Hypothalamus (tissue), 51 donors: ENCODE data around the gene ZNF536.
A peak's percentile ranks its signal among the peaks of the same experiment; 100 is the strongest.
"Not testable (repeated sequence)": the region's sequence is repeated elsewhere in the genome, so short reads cannot be mapped to it uniquely, and the experiment has no call there.

Source experiments
- DNase-seq, 51 donors: peaks; one replicate each; lab custom pipeline; 2025; lab: John Stamatoyannopoulos, UW

Gene ZNF536

DNA sequence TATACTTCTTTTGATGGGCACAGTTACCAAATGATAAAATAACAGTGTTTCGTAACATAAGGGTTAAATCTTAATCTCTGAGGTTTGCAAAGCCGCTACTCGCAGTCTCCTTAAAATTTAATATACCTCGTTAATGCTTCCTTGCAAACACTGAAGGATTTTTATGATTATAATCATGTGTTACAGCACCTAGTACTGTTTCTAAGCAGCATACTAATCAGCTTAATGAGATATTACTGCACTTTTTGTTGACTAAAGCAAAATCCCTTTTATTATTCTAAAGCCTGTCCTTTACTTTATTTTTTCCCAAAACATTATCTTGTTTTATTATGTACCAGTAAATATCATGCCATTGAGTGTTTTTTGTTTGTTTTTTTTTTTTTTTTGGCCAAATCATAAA, 70.5 kb downstream of the ZNF536 start:
- no peak for DNase-seq

DNA sequence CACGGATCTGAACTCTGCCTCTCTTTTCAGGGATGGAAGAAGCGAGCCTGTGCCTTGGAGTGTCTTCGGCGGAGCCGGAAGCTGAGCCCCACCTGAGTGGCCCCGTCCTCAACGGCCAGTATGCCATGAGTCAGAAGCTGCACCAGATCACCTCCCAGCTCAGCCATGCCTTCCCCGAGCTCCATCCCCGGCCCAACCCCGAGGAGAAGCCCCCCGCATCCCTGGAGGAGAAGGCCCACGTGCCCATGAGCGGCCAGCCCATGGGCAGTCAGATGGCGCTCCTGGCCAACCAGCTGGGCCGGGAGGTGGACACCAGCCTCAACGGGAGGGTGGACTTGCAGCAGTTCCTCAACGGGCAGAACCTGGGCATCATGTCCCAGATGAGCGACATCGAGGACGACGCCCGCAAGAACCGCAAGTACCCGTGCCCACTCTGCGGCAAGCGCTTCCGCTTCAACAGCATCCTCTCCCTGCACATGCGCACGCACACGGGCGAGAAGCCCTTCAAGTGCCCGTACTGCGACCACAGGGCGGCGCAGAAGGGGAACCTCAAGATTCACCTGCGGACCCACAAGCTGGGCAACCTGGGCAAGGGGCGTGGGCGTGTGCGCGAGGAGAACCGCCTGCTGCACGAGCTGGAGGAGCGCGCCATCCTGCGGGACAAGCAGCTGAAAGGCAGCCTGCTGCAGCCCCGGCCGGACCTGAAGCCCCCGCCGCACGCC, 71.5 kb downstream of the ZNF536 start:
- DNase-seq = no peak

DNA sequence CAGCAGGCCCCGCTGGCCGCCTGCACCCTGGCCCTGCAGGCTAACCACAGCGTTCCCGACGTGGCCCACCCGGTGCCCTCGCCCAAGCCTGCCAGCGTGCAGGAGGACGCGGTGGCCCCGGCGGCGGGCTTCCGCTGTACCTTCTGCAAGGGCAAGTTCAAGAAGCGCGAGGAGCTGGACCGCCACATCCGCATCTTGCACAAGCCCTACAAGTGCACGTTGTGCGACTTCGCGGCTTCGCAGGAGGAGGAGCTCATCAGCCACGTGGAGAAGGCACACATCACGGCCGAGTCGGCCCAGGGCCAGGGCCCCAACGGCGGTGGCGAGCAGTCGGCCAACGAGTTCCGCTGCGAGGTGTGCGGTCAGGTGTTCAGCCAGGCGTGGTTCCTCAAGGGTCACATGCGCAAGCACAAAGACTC, 72.1 kb downstream of the ZNF536 start:
- DNase-seq = no peak

DNA sequence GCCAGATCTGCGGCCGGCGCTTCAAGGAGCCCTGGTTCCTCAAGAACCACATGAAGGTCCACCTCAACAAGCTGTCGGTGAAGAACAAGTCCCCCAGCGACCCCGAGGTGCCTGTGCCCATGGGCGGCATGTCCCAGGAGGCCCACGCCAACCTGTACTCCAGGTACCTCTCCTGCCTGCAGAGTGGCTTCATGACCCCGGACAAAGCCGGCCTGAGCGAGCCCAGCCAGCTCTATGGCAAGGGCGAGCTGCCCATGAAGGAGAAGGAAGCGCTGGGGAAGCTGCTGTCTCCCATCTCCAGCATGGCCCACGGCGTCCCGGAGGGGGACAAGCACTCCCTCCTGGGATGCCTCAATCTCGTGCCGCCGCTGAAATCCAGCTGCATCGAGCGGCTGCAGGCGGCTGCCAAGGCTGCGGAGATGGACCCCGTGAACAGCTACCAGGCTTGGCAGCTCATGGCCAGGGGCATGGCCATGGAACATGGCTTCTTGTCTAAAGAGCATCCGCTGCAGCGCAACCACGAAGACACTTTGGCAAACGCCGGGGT, 72.6 kb downstream of the ZNF536 start:
- DNase-seq = no peak

DNA sequence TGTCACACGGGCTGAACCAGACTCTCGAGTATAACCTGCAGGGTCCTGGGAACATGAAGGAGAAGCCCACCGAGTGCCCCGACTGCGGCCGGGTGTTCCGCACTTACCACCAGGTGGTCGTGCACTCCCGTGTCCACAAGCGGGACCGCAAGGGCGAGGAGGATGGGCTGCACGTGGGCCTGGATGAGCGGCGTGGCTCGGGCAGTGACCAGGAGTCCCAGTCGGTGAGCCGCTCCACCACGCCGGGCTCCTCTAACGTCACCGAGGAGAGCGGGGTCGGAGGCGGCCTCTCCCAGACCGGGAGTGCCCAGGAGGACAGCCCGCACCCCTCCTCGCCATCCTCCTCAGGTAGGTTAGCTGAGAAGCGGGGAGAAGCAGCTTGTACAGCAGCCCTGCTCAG, 73.2 kb downstream of the ZNF536 start:
- no peak for DNase-seq

DNA sequence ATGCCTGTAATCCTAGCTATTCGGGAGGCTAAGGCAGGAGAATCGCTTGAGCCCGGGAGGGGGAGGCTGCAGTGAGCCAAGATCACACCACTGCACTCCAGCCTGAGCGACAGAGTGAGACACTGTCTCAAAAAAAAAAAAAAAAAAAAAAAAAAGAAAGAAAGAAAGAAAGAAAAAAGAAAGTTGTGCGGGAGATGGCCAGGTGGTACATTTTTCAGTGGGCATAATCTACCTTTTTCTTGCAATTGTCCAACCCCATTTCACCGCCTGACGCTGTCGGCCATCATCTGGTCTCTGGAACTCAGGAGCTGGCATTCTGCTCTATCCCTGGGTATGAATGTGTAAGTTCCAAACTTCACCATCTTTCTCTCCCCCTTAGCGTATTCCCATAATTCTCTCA, 73.9 kb downstream of the ZNF536 start:
- DNase-seq = not testable (repeated sequence)

DNA sequence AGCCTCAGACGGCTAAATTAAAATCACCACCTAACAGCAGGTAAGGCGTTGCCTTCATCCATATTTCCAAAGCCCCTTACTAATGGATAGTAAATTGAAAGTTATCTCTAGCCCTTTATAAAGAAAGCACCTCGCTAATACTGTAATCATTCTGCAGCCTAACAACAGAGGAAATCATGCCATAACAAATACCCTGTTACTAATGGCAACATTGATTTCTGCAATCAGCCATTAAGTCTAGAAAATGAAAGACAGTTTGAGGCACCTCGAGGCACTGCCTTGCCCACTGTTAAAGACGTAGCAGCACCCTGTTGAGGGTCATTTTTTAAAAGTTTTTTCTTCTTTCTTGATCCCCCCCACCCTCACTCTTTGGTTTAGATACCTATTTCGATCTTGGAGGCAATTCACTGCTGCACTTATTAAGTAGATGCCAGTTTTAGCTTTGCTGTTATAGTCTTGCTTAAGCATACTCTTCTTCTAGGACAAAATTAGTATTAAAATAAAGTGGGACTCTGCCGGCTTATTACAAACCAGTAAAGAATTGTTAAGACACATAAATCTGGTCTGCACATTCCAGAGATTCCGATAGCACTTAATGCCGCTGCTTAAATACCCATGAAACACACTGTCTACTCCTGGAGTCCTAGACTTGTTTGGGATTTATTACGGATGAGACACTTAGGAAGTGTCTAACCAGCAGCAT, 74.8 kb downstream of the ZNF536 start:
- no peak for DNase-seq

DNA sequence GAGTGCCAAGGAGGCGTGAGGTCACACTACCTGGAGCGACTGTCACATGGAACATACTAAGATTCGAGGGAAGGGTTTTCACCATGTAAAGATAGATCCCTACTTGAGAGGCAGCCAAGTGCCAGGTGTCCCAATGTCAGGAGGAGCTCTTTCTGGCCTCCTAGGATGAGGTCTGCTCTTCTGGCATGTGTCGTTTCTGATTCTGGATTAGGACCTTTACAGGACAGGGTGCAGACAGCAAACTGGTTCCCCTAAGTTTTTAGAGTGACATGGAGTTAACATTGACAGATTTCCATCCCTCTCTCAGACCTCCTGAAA, 75.3 kb downstream of the ZNF536 start:
- no peak for DNase-seq

DNA sequence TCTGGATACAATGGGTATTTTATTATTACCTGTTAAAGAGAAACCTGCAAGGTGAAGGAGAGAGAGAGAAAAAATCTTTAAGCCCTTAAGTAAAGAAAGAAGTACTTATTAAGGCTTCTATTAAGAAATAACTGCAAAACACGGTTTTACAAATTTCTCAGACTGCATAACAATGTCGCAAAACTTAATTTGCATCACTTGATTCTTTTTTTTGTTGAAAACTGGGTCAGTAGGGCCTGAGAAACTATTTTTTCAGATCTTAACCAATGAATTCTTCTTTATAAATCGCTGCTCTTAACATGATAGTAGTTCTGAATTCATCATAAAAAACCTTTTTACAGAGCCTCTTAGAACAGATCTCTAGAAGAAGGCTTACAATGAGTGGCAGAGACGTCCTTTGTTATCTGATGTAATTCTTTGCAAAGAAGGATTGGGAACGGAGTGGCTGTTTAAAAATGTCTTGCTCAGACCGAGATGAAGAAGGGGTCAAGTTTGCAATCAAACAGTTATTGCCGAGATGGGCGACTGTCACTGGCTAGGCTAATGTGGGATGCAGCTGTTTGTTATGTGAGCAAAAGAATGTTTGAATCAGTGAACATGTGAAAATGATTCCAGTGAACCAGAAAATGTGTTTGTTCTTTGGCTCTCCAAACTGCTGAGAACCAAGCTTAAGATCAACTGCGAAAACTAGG, 76.3 kb downstream of the ZNF536 start:
- DNase-seq = peak in 2 of 51 donors; percentile 11 to 27

DNA sequence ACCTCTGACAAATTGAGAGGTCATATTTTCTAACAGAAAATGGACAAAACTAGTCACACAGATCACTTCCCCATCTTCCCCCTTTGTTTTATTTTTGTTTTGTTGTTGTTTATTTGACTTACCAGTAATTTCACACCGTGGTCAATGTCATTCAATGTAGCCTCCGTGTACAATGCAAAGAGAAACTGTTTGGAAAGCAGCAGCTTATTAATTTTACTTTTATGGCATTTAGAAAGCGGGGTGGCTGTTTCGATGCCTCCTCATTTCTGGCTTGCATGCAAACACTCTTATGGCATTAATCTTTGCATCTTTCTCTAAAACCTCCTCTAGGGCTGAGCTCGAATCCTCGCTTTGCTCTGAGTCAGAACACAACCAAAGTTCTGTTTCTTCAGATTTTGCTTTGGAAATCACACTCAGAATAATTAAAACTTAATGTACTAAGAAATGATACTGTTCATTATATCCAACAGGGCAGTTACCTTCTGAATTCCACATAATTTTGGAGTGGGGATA, 77.0 kb downstream of the ZNF536 start:
- DNase-seq = no peak

DNA sequence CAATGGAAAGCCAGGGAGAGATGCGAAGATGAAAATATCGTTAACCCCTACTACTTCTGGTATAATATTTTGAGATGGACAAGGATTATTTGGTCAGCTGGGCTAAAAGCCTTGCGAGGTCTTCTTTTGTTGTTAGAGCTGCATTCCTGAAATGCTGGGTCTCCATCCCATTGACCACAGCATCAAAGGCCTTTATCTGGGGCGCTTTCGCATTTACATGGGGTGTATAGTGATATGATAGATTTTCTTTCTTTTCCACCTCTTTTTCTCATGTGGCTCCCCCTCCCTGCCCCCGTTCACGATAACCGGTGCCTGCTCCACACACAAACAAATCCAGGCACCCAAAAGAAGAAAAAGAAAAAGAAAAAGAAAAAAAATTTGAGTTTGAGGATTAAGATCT, 77.5 kb downstream of the ZNF536 start:
- peak in 1 of 51 donors; percentile 18 for DNase-seq

DNA sequence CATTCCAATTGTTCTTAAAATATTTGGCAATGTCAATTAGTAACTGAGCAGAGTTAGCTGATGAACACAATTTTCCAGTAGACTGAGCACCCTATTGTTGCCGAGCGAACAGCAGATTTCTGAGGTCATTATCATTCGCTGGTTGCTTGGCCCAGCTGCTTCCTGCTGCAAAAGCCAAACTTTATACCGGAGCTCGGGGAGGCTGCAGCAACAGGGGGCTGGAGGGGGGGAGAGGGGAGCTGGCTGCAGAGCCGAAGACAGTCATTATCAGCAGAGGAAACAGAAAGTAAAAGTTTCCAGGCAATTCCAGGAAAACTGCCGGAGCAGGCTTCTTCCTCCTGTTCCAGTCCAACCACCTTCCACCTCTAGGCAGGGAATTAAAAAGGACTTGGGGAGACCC, 77.9 kb downstream of the ZNF536 start:
- DNase-seq = peak in 40 of 51 donors; percentile 6 to 76 (median 30)

DNA sequence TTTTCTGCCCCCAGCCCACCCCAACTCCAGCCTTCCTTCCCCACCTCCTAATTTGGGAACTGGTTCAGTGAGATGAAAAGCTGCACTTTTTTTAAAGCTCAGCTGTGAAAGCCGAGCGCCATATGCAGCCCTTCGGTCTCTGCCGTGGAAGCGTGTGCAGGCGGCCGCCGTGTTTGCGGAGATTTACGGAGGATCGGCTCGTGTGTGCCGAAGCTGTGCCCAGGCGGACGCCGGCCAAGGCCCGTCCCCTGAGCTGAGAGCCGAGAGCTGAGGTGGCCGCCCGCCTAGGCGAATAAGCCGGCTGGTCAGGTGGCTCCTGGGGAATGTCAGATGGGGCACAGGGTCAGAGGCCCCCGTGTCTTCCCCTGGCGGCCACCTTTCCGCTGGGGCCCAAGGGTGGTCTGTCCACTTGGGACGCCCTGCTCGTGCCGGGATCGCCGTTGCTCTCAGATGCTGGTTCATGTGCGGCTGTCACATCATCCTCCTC, 78.7 kb downstream of the ZNF536 start:
- peak in 24 of 51 donors; percentile 6 to 51 (median 24) for DNase-seq

DNA sequence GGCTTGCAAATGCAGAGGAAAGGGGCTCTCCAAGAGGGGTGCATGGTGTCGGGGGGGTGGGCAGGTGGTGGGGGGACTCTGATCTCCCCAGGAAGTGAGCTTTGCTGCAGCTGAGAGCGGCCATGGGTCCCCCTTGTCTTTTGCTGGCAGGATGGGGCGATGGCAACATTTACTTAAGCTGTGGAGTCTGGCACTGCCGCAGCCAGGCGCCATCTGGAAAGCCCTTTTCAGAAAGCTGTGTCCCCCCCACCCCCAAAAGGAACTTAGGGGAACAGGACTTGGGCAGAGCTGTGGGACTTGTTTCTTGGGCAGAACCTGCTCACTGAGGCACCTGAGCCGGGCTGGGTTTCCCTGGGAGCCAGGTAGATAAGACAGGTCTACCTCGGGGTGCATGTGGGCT, 80.7 kb downstream of the ZNF536 start:
- DNase-seq = no peak

DNA sequence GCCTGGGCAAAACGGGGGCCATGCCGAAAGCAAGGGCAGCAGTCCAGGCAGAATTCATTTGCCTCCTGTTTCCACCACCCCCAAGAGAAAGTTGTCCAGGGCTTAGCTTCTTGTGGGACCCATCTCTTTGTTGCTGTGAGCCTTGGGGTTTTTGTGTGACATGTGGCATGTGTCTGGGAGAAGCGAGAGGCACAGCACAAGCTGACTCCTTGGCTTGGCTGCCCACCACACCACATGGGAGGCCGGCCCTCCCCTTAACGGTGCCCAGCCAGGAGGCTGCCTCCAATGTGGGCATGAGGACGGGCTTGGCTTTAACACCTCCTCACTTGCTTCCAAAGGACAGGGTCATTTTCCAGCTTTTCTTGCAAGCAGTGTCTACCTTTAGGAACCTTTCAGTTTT, 81.6 kb downstream of the ZNF536 start:
- DNase-seq = no peak

DNA sequence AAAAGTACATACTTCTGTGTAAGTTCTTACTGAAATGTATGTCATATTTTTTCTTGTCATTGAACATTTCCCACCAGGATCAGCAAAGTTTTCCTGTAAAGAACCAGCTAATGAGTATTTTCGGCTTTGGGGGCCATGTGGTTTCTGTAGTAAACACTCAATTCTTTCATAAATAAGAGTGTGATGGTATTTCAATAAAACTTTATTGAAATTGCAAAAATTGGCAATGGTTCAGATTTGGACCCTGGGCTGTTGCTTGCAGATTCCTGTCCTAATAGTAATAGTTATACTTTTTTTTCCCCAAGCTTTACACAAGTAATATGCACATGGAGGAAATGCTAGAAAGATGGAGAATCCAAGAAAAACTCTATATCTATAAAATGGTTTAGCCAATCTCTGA, 83.7 kb downstream of the ZNF536 start:
- no peak for DNase-seq

DNA sequence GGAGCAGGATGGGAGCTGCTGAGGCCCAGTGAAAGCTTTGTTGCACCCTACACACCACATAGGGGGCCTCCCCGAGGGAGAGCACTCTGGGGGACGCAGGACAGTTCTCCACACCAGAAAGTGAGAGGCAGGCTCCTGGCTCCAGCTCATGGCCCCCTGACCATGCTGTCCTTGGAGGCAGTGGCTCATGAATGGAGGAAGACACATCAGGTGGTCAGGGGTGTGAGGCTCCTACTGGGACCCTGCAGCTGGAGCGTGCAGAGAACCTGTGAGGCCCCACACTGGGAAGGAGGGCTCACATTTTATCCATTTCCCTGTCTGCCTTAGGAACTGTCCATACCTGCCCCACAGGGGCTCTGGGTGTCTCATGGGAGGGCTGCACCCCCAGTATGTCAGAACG, 85.3 kb downstream of the ZNF536 start:
- no peak for DNase-seq

DNA sequence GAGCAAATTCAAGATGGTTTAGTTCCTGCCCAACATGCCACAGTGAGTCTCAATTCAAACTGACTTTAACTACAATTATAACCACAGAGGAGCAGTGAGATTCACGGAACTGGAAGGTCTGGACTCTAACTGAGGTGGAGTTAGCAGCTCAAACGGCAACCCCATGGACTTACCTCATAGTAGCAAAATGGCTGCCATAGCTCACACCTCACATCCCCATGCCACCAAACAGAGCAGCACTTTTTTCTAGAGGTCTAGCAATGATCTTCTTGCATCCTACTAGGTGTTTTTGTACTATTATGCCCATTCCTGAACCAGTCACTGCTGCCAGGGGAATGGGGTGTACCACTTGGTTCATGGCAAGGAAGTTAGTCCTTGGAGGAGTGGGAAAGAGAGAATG, 87.7 kb downstream of the ZNF536 start:
- DNase-seq = no peak

DNA sequence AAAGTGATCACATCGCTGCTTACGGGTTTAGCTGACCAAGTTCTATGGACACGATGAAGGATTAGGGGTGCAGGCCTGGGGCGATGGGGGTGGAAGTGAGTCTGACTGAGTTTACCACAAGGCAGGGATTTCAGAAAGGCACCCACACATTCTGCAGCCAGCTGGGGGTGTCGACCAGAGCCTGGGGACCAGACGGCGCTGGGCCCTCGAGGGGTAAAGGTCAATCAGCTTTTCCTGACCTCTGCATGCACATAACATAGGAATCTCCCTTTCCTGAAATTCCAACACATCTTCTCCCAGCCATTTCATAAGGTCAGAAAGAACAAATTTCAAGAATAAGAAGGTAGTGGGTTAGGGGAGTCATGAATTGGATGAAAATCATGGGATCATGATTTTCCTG, 92.0 kb downstream of the ZNF536 start:
- DNase-seq = no peak

DNA sequence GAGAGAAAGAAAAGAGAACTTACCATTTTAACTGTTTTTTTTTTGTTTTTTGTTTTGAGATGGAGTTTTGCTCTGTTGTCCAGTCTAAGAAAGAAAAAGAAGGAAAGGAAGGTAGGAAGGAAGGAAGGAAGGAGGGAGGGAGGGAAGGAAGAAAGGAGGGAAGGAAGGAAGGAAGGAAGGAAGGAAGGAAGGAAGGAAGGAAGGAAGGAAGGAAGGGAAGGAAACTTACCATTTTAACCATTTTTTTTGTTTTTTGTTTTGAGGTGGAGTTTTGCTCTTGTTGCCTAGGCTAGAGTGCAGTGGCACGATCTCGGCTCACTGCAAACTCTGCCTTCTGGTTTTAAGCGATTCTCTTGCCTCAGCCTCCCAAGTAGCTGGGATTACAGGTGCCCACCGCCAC, 94.4 kb downstream of the ZNF536 start:
- DNase-seq = not testable (repeated sequence)

DNA sequence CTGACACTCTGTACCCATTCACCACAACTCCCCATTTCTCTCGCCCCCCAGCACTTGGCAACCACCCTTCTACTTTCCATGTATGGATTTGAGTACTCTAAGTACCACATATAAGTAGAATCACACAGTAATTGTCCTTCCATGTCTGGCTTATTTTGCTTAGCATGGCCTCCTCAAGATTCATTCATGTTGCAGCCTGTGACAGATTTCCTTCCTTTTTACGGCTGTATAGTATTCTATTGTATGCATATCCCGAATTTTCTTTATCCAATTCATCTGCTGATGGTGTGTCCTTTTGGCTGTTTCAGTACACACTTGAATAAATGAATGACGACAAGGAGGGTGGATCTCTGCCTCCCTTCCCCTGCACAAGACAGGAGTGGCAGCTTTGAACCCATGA, 95.1 kb downstream of the ZNF536 start:
- DNase-seq = no peak
